Gastroesophageal sphincter (tissue), 4 donors: ENCODE measurements around the gene UBL5. TPM values are rescaled to one million over a fixed set of nuclear protein-coding genes. Genes with fewer than 3 reads are reported as not detected.

ENCODE experiments used
- ATAC-seq: fragments of 150-250 bp; one replicate; pipeline ENCODE4 v1.9.1; 2016; ENCODE audit warnings: mild to moderate bottlenecking, moderate library complexity
- H3K27ac ChIP-seq, 4 donors: fragments of 200-600 bp; sonication (generic) in 3 of 4; 1 replicate in 3 of 4; 2 replicates in 1 of 4; pipeline ENCODE4 v1.5.1; 2016 to 2019
- H3K27me3 ChIP-seq: fragments of 200-600 bp; sonication (generic); one replicate; pipeline ENCODE4 v1.5.1; 2019
- H3K36me3 ChIP-seq, 2 donors: fragments of 200-600 bp; sonication (generic); one replicate each; pipeline ENCODE4 v1.5.1; 2019; ENCODE audit warnings: control low read depth in 1 of 2
- H3K4me1 ChIP-seq, 3 donors: fragments of 200-600 bp; sonication (generic); 1 replicate in 2 of 3; 2 replicates in 1 of 3; pipeline ENCODE4 v1.5.1; 2016 to 2019; ENCODE audit warnings: control low read depth in 2 of 3
- H3K4me3 ChIP-seq, 2 donors: fragments of 200-600 bp; sonication (generic); one replicate each; pipeline ENCODE4 v1.5.1; 2019; ENCODE audit warnings: mild to moderate bottlenecking in 1 of 2, moderate library complexity in 1 of 2
- H3K9me3 ChIP-seq, 3 donors: fragments of 200-600 bp; sonication (generic); one replicate each; pipeline ENCODE4 v1.5.1; 2017 to 2019; ENCODE audit warnings: control low read depth in 2 of 3
- EP300 ChIP-seq: sonication (generic); formaldehyde crosslinking; IDR thresholded peaks from one replicate; pipeline ENCODE4 v1.6.1; 2017; ENCODE audit warnings: antibody characterized with exemption, mild to moderate bottlenecking
- POLR2A ChIP-seq, 2 donors: fragments of 450-650 bp; IDR thresholded peaks; one replicate each; pipeline ENCODE4 v1.6.1; 2017; ENCODE audit warnings: antibody characterized with exemption in 2 of 2, mild to moderate bottlenecking in 2 of 2, moderate library complexity in 1 of 2
- POLR2AphosphoS5 ChIP-seq: sonication (generic); formaldehyde crosslinking; IDR thresholded peaks from one replicate; pipeline ENCODE4 v1.6.1; 2017; ENCODE audit warnings: antibody characterized with exemption
- WGBS, 2 donors: methylation state at CpG; one replicate each; pipeline ENCODE4 v1.1.5; 2018; ENCODE audit warnings: low coverage in 1 of 2; 5-methylcytosine and 5-hydroxymethylcytosine counted together
- small RNA-seq, 4 donors: library from RNA; depleted of rRNA; stranded (forward); fragments of <200 nt; gene quantifications; one replicate each; pipeline ENCODE3, GENCODE V24; 2016
- total RNA-seq, 4 donors: library from RNA; depleted of rRNA; stranded (reverse); fragments of >200 nt; gene quantifications; one replicate each; pipeline ENCODE4 v1.1.0, GENCODE V29; 2016
- TF ChIP-seq, protein P1 (sequence below), 4 experiments: fragments of 200-600 bp in 2 of 4; fragments of 450-650 bp in 2 of 4; sonication (generic) in 1 of 4; IDR thresholded peaks; one replicate each; pipeline ENCODE4 v1.5.1; 2017 to 2019; ENCODE audit warnings: antibody characterized with exemption in 4 of 4, mild to moderate bottlenecking in 2 of 4, moderate library complexity in 2 of 4

Gene UBL5
- total RNA-seq, 4 donors from 2014 or later = 420 to 701 (median 653) TPM

DNA sequence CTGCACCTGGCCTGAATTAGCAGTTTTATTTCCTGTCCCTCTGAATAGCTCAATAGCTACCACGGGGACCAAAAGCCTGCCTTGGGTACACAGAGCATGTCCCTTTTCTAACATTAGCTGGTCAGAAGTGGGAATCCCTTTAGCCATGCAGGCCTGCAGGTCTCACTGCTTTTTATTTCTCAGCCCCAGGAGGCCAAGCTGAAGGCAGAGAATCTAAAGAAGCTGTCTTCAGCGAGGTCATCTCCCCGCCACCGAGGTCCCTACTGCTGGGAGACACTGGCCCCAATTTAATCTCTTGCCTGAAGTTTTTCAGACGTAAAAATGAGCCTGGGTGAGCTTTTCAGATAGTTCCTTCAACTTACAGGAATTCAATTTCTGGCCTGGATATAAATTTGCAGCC is 48.1 kb downstream of the UBL5 start:
- H3K27me3 ChIP-seq = peaks cover 31% of the 10 kb centered on the region
- no peaks in the 10 kb centered on the region for H3K36me3 ChIP-seq
- H3K27ac ChIP-seq = no peak overlapping the region
- 83% methylated on average over 1 of the region's 5 CpGs; no CpG with 5 or more reads in 1 of the 2 donors for WGBS, 2 donors
- no peaks in the 10 kb centered on the region for H3K9me3 ChIP-seq
- TF ChIP-seq EP300 = no peak
- no peak for TF ChIP-seq POLR2A (IDR thresholded peaks at IDR 0.05)
- TF ChIP-seq, protein P1, sequence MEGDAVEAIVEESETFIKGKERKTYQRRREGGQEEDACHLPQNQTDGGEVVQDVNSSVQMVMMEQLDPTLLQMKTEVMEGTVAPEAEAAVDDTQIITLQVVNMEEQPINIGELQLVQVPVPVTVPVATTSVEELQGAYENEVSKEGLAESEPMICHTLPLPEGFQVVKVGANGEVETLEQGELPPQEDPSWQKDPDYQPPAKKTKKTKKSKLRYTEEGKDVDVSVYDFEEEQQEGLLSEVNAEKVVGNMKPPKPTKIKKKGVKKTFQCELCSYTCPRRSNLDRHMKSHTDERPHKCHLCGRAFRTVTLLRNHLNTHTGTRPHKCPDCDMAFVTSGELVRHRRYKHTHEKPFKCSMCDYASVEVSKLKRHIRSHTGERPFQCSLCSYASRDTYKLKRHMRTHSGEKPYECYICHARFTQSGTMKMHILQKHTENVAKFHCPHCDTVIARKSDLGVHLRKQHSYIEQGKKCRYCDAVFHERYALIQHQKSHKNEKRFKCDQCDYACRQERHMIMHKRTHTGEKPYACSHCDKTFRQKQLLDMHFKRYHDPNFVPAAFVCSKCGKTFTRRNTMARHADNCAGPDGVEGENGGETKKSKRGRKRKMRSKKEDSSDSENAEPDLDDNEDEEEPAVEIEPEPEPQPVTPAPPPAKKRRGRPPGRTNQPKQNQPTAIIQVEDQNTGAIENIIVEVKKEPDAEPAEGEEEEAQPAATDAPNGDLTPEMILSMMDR (IDR thresholded peaks at IDR 0.05) = no peak
- no peak for TF ChIP-seq POLR2AphosphoS5
- H3K4me1 ChIP-seq = no peaks in the 10 kb centered on the region
- no peak for ATAC-seq
- H3K4me3 ChIP-seq = no peak overlapping the region

DNA sequence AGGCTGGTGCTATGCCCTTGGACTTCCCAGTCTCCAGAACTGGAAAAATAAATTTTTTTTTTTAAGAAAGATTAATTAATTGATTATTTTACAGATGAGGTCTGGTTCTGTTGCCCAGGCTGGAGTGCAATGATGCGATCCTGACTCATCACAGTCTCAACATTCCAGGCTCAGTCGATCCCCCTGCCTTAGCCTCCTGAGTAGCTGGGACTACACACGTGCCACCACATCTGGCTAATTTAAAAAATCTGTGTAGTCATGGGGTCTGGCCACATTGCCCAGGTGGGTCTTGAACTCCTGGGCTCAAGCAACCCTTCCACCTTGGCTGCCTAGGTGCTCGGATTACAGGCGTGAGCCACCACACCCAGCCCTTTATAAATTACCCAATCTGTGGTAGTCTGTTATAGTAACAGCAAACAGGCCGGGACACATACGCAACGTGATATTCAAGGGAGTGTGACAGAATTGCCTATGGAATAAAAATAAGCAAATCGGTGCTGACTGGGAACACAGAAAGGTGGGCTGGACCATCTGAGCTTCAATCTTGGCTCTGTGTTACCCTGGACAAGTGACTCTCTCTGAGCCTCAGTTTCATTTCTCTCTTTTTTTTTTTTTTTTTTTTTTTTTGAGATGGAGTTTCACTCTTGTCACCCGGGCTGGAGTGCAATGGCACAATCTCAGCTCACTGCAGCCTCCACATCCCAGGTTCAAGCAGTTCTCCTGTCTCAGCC is 50.2 kb downstream of the UBL5 start:
- Histone ChIP-seq H3K27ac (no peak overlapping the region), H3K4me3 (no peak overlapping the region), H3K36me3 (no peaks in the 10 kb centered on the region), H3K27me3 (peaks cover 47% of the 10 kb centered on the region), H3K4me1 (no peaks in the 10 kb centered on the region), H3K9me3 (no peaks in the 10 kb centered on the region)
- 80 to 95% methylated on average over 8 of the region's 10 CpGs for WGBS, 2 donors
- TF ChIP-seq EP300 = no peak
- TF ChIP-seq, protein P1 (IDR thresholded peaks at IDR 0.05) = no peak
- TF ChIP-seq POLR2A (IDR thresholded peaks at IDR 0.05) = no peak
- no peak for TF ChIP-seq POLR2AphosphoS5
- ATAC-seq = no peak

DNA sequence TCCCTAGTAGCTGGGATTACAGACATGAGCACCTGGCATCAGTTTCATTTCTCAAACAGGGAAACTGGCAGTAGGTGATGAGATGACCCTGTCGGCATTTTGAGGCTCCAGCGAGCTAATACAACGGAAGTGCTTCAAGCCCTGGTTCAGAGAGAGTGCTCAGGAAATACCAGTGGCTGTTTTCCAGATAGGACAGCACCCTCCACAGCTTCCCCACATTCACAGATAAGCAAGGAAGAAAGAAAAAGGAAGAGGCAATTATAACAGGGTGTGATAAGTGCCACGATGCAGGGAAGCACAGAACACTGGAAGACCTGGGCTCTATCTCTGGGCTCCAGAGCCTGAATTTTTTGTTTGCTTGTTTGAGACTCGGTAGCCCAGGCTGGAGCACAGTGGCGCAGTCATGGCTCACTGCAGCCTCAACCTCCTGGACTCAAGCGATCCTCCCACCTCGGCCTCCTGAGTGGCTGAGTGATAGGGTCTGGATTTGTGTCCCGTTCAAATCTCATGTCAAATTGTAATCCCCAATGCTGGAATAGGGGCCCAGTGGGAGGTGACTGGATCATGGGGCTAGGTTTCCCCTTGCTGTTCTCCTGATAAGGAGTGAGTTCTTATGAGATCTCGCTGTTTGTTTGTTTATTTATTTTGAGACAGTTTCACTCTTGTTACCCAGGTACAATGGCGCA is 50.9 kb downstream of the UBL5 start:
- Histone ChIP-seq H3K4me3 (no peak overlapping the region), H3K9me3 (no peaks in the 10 kb centered on the region), H3K27ac (no peak overlapping the region), H3K4me1 (no peaks in the 10 kb centered on the region), H3K27me3 (peaks cover 53% of the 10 kb centered on the region), H3K36me3 (no peaks in the 10 kb centered on the region)
- TF ChIP-seq, protein P1 (IDR thresholded peaks at IDR 0.05) = no peak
- TF ChIP-seq POLR2AphosphoS5 = no peak
- no peak for TF ChIP-seq POLR2A (IDR thresholded peaks at IDR 0.05)
- TF ChIP-seq EP300 = no peak
- no peak for ATAC-seq
- WGBS, 2 donors = 78 to 85% methylated on average over 7 to 8 of the region's 11 CpGs

Small RNA genes within 50 kb of the gene (small RNA-seq; reads per million reads assigned to genes)
- 0 reads per million in 4 donors for gene RF00156

Other genes starting within 250 kb of the UBL5 start
- 10 to 100 TPM; 22.6 to 32.2 (median 28.1) TPM for gene ZNF121, start 243.4 kb upstream of the UBL5 start, total RNA-seq
- 10 to 100 TPM; 20.6 to 50.5 (median 28.5) TPM for gene ZNF561, start 206.7 kb upstream of the UBL5 start, total RNA-seq
- gene ZNF562, start 152.8 kb upstream of the UBL5 start, total RNA-seq = 10 to 100 TPM; 26.9 to 35.9 (median 30.5) TPM
- gene ZNF846, start 59.2 kb upstream of the UBL5 start, total RNA-seq = 10 to 100 TPM; 10.5 to 36.1 (median 20.4) TPM
- 10 to 100 TPM; 17.2 to 27.1 (median 24.0) TPM for gene FBXL12, start 8.8 kb upstream of the UBL5 start, total RNA-seq
- gene PIN1, start 7.4 kb downstream of the UBL5 start, total RNA-seq = 100 to 1,000 TPM; 137 to 160 (median 153) TPM
- 10 to 100 TPM in 1 of 4 donors, 1 to 10 TPM in 3; 2.6 to 21.9 (median 8.5) TPM for gene OLFM2, start 108.6 kb downstream of the UBL5 start, total RNA-seq
- gene COL5A3, start 182.6 kb downstream of the UBL5 start, total RNA-seq = 10 to 100 TPM in 3 of 4 donors, 1 to 10 TPM in 1; 9.8 to 30.8 (median 25.2) TPM
- not detected for gene RDH8, start 185.6 kb downstream of the UBL5 start, total RNA-seq